ENCODE data around the gene ZNF750. TPM values are rescaled to one million over a fixed set of nuclear protein-coding genes. Genes with fewer than 3 reads are reported as not detected.
A peak's percentile ranks its signal among the peaks of the same experiment; 100 is the strongest.

Gene ZNF750
- total and polyA plus RNA-seq, 2 of the 13 experiments (the other 11 are each of a cell fraction or from before 2014, with no cell fraction given): not detected

DNA sequence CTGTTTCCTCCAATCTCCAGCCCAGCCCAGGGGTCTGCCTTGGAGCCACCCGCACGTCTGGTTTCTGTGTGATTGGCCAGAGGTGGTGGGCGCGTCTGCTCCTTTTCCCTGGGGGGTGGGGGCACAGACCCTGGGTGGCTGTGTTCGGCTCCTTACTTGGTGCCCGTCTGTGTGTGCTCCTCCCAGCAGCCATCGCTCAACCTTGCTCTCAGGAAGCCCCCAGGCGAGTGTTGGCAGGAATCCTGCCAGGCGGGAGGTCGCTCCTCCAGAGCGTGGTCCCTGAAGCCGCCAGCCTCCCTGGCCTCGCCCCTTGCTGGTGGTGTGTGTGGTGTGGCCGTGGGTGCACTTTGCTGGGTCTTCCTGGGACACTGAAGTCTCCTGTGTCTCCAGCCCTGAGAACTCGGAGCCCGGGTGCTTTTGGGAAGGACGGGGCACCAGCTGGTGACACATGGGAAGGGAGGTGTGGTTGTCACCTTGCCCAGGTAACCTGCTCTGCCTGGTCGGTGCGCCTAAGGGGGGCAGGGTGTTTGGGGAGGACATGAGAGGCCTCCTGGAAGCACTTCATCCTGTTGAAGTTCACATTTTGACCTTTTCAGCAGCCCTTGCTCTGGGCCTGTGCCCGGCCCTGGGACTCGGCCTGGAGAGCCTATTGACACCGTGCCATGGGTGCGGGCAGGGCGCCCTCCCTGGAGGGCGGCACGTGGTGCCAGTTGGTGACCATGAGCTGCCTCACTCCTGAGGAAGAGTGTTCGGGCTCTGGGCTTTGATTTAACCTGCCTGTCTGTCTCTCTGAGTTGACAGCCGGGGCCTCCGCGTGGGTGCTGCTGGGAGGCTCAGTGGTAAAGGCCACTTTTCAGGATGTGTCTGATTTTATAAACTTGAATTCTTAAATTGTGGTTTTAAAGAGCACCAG lies 49.0 kb upstream of the ZNF750 start (continued):
- TF ChIP-seq PBX3 (CRISPR knock-in tag; IDR thresholded peaks at IDR 0.05; ENCODE audit: borderline replicate concordance) (no peak), MNT (IDR thresholded peaks at IDR 0.05) (peak; percentile 93), GTF3A (CRISPR knock-in tag; conservative IDR thresholded peaks at IDR 0.05) (no peak), FOSL2 (CRISPR knock-in tag; IDR thresholded peaks at IDR 0.05) (no peak), TOE1 (CRISPR knock-in tag; IDR thresholded peaks at IDR 0.05) (no peak), IKZF1 (IDR thresholded peaks at IDR 0.05) (no peak), ZNF503 (CRISPR knock-in tag; IDR thresholded peaks at IDR 0.05) (peak; percentile 23; the same call in 1 of the 2 replicates), ZNF570 (CRISPR knock-in tag; IDR thresholded peaks at IDR 0.05; ENCODE audit: borderline replicate concordance) (no peak), HNF4G (IDR thresholded peaks at IDR 0.05; ENCODE audit: borderline replicate concordance, low read depth, low read length) (no peak), HNF4G (CRISPR knock-in tag; IDR thresholded peaks at IDR 0.05; ENCODE audit: borderline replicate concordance, low read depth) (no peak), TCF12 (IDR thresholded peaks at IDR 0.05) (no peak), TCF12 (CRISPR knock-in tag; IDR thresholded peaks at IDR 0.05) (0 out of 2 replicates have a peak, but pooled peaks have one; percentile 59), ZNF34 (CRISPR knock-in tag; IDR thresholded peaks at IDR 0.05; ENCODE audit: borderline replicate concordance) (no peak; the same call in none of the 2 replicates), SMAD3 (CRISPR knock-in tag; IDR thresholded peaks at IDR 0.05) (no peak), ZNF430 (CRISPR knock-in tag; IDR thresholded peaks at IDR 0.05) (no peak), BHLHE40 (IDR thresholded peaks at IDR 0.05; ENCODE audit: low read length) (no peak), KDM5B (CRISPR knock-in tag; IDR thresholded peaks at IDR 0.05; ENCODE audit: borderline replicate concordance) (peak; percentile 86; the same call in 1 of the 2 replicates), CAMTA2 (CRISPR knock-in tag; IDR thresholded peaks at IDR 0.05; ENCODE audit: borderline replicate concordance) (peak; percentile 47; the same call in 1 of the 2 replicates), ZNF768 (CRISPR knock-in tag; IDR thresholded peaks at IDR 0.05) (no peak; the same call in 1 of the 2 replicates), MTF2 (CRISPR knock-in tag; IDR thresholded peaks at IDR 0.05; ENCODE audit: borderline replicate concordance) (no peak)
- TF ChIP-seq, protein P1, sequence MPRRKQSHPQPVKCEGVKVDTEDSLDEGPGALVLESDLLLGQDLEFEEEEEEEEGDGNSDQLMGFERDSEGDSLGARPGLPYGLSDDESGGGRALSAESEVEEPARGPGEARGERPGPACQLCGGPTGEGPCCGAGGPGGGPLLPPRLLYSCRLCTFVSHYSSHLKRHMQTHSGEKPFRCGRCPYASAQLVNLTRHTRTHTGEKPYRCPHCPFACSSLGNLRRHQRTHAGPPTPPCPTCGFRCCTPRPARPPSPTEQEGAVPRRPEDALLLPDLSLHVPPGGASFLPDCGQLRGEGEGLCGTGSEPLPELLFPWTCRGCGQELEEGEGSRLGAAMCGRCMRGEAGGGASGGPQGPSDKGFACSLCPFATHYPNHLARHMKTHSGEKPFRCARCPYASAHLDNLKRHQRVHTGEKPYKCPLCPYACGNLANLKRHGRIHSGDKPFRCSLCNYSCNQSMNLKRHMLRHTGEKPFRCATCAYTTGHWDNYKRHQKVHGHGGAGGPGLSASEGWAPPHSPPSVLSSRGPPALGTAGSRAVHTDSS (CRISPR knock-in tag; conservative IDR thresholded peaks at IDR 0.05): no peak
- TF ChIP-seq, protein P2, sequence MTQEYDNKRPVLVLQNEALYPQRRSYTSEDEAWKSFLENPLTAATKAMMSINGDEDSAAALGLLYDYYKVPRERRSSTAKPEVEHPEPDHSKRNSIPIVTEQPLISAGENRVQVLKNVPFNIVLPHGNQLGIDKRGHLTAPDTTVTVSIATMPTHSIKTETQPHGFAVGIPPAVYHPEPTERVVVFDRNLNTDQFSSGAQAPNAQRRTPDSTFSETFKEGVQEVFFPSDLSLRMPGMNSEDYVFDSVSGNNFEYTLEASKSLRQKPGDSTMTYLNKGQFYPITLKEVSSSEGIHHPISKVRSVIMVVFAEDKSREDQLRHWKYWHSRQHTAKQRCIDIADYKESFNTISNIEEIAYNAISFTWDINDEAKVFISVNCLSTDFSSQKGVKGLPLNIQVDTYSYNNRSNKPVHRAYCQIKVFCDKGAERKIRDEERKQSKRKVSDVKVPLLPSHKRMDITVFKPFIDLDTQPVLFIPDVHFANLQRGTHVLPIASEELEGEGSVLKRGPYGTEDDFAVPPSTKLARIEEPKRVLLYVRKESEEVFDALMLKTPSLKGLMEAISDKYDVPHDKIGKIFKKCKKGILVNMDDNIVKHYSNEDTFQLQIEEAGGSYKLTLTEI (CRISPR knock-in tag; conservative IDR thresholded peaks at IDR 0.05): no peak
